Neural cell (in vitro differentiated cells): ENCODE results near the gene JAK3. TPM values are rescaled to one million over a fixed set of nuclear protein-coding genes. Genes with fewer than 3 reads are reported as not detected.
"Not testable (repeated sequence)": the region's sequence is repeated elsewhere in the genome, so short reads cannot be mapped to it uniquely, and the experiment has no call there.

Source experiments
- H2AFZ ChIP-seq: fragments of 200-600, 300-800 bp; sonication (generic), shearing (Covaris generic); 2 replicates; pipeline ENCODE4 v1.6.0; 2014; ENCODE audit warnings: low read depth, mild to moderate bottlenecking, antibody characterized with exemption, low read length, moderate library complexity
- H3F3A ChIP-seq: fragments of 200-600 bp; shearing (Covaris generic); 2 replicates; pipeline ENCODE4 v1.6.1; 2016; ENCODE audit warnings: mild to moderate bottlenecking, moderate library complexity, mixed read lengths, antibody characterized with exemption, low read length; ENCODE audit not compliant: insufficient read depth, poor library complexity, severe bottlenecking
- H3K27ac ChIP-seq: fragments of 200-600, 300-800 bp; sonication (generic), shearing (Covaris generic); 2 replicates; pipeline ENCODE4 v1.5.1; 2014; ENCODE audit warnings: mild to moderate bottlenecking, low read length, moderate library complexity
- H3K27me3 ChIP-seq: fragments of 300-800, 200-600 bp; sonication (generic), shearing (Covaris generic); 2 replicates; pipeline ENCODE4 v1.6.0; 2014; ENCODE audit warnings: mild to moderate bottlenecking, low read depth, low read length, moderate library complexity; ENCODE audit not compliant: insufficient read depth
- H3K36me3 ChIP-seq: fragments of 300-800, 200-600 bp; sonication (generic), shearing (Covaris generic); 2 replicates; pipeline ENCODE4 v1.5.1; 2014; ENCODE audit warnings: mild to moderate bottlenecking, antibody characterized with exemption, low read length, moderate library complexity; ENCODE audit not compliant: insufficient read depth
- H3K4me2 ChIP-seq: fragments of 300-800, 200-600 bp; sonication (generic), shearing (Covaris generic); 2 replicates; pipeline ENCODE4 v1.6.0; 2014; ENCODE audit warnings: mild to moderate bottlenecking, low read length
- H3K4me3 ChIP-seq: fragments of 300-800, 200-600 bp; sonication (generic), shearing (Covaris generic); 2 replicates; pipeline ENCODE4 v1.5.1; 2014; ENCODE audit warnings: mild to moderate bottlenecking, low read length, moderate library complexity
- H3K79me2 ChIP-seq: fragments of 200-600 bp; shearing (Covaris generic); replicated peaks from 2 replicates; pipeline ENCODE4 v1.6.0; 2014; ENCODE audit warnings: mild to moderate bottlenecking, low read length, moderate library complexity; ENCODE audit not compliant: insufficient read depth
- H3K9ac ChIP-seq: fragments of 300-800, 200-600 bp; sonication (generic), shearing (Covaris generic); 2 replicates; pipeline ENCODE4 v1.6.1; 2016; ENCODE audit warnings: mild to moderate bottlenecking, low read length, mixed read lengths
- H3K9me2 ChIP-seq: fragments of 200-600 bp; shearing (Covaris generic); 2 replicates; pipeline ENCODE4 v1.6.1; 2016; ENCODE audit warnings: mild to moderate bottlenecking, low read length, mixed read lengths; ENCODE audit not compliant: insufficient read depth
- H3K9me3 ChIP-seq: fragments of 200-600, 300-800 bp; sonication (generic), shearing (Covaris generic); 2 replicates; pipeline ENCODE4 v1.6.1; 2016; ENCODE audit warnings: mild to moderate bottlenecking, mixed run types, low read length, moderate library complexity, mixed read lengths
- H4K20me1 ChIP-seq: fragments of 200-600 bp; shearing (Covaris generic); 2 replicates; pipeline ENCODE4 v1.6.1; 2016; ENCODE audit warnings: mild to moderate bottlenecking, mixed run types; ENCODE audit not compliant: insufficient read depth
- EZH2 ChIP-seq: fragments of 200-600, 300-800 bp; shearing (Covaris generic), sonication (generic); IDR thresholded peaks from 2 replicates; pipeline ENCODE4 v1.6.1; 2014; ENCODE audit warnings: antibody characterized with exemption, low read length, borderline replicate concordance, mild to moderate bottlenecking; ENCODE audit not compliant: insufficient read depth, poor library complexity, severe bottlenecking
- POLR2AphosphoS5 ChIP-seq: IDR thresholded peaks from 2 replicates; pipeline ENCODE4 v1.6.1; 2012
- REST ChIP-seq: IDR thresholded peaks from 2 replicates; pipeline ENCODE4 v1.6.1; 2012; ENCODE audit warnings: borderline replicate concordance
- SMC3 ChIP-seq: fragments of 450-650 bp; conservative IDR thresholded peaks from 2 replicates; pipeline ENCODE4 v1.6.1; 2014; ENCODE audit warnings: antibody characterized with exemption, mild to moderate bottlenecking, moderate library complexity; ENCODE audit not compliant: poor library complexity
- polyA plus RNA-seq: library from polyadenylated mRNA; depleted of rRNA; stranded (reverse); fragments of >200 nt; gene quantifications from 2 replicates; pipeline ENCODE4 v1.2.3, GENCODE V29; 2014
- TF ChIP-seq, protein P1 (sequence below): fragments of 450-650 bp; IDR thresholded peaks from 2 replicates; pipeline ENCODE4 v1.5.1; 2014; ENCODE audit warnings: antibody characterized with exemption, mild to moderate bottlenecking, moderate library complexity; ENCODE audit not compliant: poor library complexity, severe bottlenecking

JAK3 gene
- polyA plus RNA-seq, 1 donor from 2014 or later, result 0.11 TPM

DNA sequence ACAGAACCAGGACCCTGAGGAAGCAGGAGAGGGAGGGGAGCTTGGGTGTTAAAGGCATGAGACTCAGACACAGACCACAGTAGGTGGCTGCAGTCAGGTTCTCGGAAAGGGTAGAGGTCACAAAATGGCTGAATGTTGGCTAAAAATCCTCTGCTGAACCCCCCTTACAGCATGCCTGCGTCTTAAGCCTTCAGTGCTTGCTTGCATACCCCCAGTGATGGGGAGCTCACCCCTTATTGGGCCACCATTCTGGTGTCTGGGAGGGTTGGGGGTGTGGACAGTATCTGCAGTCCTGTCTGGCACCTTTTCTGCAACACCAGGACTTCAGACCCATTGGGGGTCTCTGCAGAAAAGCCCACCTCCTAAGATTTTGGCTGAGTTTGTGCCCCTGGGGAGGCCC is 67.0 kb downstream of the JAK3 start:
- no peak overlapping the region for H3K9ac ChIP-seq
- no peak overlapping the region for H3K27ac ChIP-seq
- no peaks in the 10 kb centered on the region for H3K79me2 ChIP-seq
- H4K20me1 ChIP-seq, result no peaks in the 10 kb centered on the region
- H3K4me2 ChIP-seq, result no peak overlapping the region
- no peak overlapping the region for H3K4me3 ChIP-seq
- no peak overlapping the region for H2AFZ ChIP-seq
- H3F3A ChIP-seq, result no peaks in the 10 kb centered on the region
- H3K9me2 ChIP-seq, result no peaks in the 10 kb centered on the region
- TF ChIP-seq POLR2AphosphoS5, result no peak
- no peaks in the 10 kb centered on the region for H3K27me3 ChIP-seq
- no peaks in the 10 kb centered on the region for H3K36me3 ChIP-seq
- no peaks in the 10 kb centered on the region for H3K9me3 ChIP-seq

DNA sequence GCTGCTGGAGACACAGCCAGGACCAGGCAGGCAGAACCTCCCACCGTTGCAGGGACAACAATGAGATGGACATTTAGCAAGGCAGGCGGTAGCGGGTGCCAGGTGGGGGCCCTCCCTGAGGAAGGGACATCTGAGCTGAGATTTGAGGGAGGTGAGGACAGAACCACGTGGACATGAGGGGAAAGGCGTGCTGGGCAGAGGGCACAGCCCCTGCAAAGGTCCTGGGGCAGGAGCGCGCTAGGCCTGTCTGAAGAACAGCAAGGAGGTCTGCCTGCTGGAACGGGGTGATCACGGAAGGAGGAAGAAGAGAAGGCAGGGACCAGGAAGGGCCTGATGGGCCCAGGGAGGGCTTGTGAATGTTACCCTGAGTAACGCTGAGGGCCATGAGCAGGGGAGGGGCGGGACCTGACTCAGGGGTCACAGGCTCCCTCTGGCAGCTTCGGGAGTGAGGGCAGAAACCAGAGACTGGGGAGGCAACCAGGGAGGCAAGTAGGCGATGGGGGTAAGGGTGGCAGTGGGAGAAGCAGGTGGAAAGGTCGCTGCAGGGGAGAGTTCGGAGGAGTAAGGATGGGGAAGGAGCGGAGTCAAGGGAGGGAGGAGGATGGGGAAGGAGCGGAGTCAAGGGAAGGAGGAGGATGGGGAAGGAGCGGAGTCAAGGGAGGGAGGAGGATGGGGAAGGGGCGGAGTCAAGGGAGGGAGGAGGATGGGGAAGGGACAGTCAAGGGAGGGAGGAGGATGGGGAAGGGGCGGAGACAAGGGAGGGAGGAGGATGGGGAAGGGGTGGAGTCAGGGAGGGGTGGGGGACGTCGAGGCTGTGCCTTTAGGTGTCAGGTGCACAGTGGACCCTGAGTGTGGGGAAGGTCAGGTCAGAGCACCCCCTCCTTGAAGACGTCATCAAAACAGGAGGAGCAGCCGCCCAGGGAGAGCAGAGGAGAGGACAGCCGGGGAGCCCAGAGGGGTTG is 68.5 kb downstream of the JAK3 start:
- H3K27ac ChIP-seq, result no peak overlapping the region
- H3K79me2 ChIP-seq, result no peaks in the 10 kb centered on the region
- no peaks in the 10 kb centered on the region for H3K27me3 ChIP-seq
- no peak overlapping the region for H2AFZ ChIP-seq
- no peak for TF ChIP-seq SMC3
- no peak overlapping the region for H3K4me3 ChIP-seq
- no peaks in the 10 kb centered on the region for H4K20me1 ChIP-seq
- H3F3A ChIP-seq, result no peaks in the 10 kb centered on the region
- no peak overlapping the region for H3K4me2 ChIP-seq
- no peaks in the 10 kb centered on the region for H3K36me3 ChIP-seq
- no peak overlapping the region for H3K9ac ChIP-seq
- H3K9me3 ChIP-seq, result no peaks in the 10 kb centered on the region
- no peaks in the 10 kb centered on the region for H3K9me2 ChIP-seq

- no peaks in the 10 kb centered on the region for H3K36me3 ChIP-seq
- H3K4me3 ChIP-seq, result no peak overlapping the region
- TF ChIP-seq EZH2, result no peak
- TF ChIP-seq POLR2AphosphoS5, result no peak
- no peak for TF ChIP-seq REST
- TF ChIP-seq, protein P1, sequence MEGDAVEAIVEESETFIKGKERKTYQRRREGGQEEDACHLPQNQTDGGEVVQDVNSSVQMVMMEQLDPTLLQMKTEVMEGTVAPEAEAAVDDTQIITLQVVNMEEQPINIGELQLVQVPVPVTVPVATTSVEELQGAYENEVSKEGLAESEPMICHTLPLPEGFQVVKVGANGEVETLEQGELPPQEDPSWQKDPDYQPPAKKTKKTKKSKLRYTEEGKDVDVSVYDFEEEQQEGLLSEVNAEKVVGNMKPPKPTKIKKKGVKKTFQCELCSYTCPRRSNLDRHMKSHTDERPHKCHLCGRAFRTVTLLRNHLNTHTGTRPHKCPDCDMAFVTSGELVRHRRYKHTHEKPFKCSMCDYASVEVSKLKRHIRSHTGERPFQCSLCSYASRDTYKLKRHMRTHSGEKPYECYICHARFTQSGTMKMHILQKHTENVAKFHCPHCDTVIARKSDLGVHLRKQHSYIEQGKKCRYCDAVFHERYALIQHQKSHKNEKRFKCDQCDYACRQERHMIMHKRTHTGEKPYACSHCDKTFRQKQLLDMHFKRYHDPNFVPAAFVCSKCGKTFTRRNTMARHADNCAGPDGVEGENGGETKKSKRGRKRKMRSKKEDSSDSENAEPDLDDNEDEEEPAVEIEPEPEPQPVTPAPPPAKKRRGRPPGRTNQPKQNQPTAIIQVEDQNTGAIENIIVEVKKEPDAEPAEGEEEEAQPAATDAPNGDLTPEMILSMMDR, result no peak
- H3K9ac ChIP-seq, result no peak overlapping the region
- H3K9me2 ChIP-seq, result no peaks in the 10 kb centered on the region
- no peak overlapping the region for H3K4me2 ChIP-seq
- H3K27ac ChIP-seq, result no peak overlapping the region
- H3F3A ChIP-seq, result no peaks in the 10 kb centered on the region
- no peaks in the 10 kb centered on the region for H4K20me1 ChIP-seq
- no peaks in the 10 kb centered on the region for H3K9me3 ChIP-seq
- no peaks in the 10 kb centered on the region for H3K27me3 ChIP-seq
- H3K79me2 ChIP-seq, result no peaks in the 10 kb centered on the region
- H2AFZ ChIP-seq, result no peak overlapping the region
Measured at GRCh38 chr19:17778251-17778967, 69.4 kb downstream of the JAK3 start.

DNA sequence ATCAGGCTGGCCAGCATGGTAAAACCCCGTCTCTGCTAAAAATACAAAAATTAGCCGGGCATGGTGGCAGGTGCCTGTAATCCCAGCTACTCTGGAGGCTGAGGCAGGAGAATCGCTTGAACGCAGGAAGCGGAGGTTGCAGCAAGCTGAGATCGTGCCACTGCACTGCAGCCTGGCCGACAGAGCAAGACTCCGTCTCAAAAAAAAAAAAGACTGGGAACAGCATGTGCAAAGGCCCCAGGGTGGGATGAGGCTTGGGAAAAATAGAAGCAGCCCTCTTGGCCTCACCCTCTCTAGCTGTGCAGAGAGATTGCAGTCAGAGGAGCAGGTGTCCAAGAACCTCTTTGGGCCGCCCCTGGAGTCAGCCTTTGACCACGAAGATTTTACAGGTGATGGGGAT is 69.9 kb downstream of the JAK3 start:
- not testable (repeated sequence) for H3K9me2 ChIP-seq, H4K20me1 ChIP-seq, H3K27ac ChIP-seq, H3F3A ChIP-seq, H3K4me2 ChIP-seq, H3K36me3 ChIP-seq, H3K9ac ChIP-seq, H3K79me2 ChIP-seq, H3K27me3 ChIP-seq, H3K9me3 ChIP-seq, H2AFZ ChIP-seq, H3K4me3 ChIP-seq
